Stimulated activated CD4-positive, alpha-beta T cell treated with anti-CD3 and anti-CD28 coated beads, Interleukin-12 subunit alpha, Interleukin-12 subunit beta, amount 100 ng/mL, for 24 hours (primary cell): ENCODE measurements around the gene ETV5.
"Not testable (repeated sequence)": the region's sequence is repeated elsewhere in the genome, so short reads cannot be mapped to it uniquely, and the experiment has no call there.

Source experiments
- DNase-seq, 2 experiments: peaks; one replicate each; pipeline ENCODE4 v3.0.0-alpha.2; 2020; ENCODE audit warnings: low read depth in 2 of 2

The ETV5 gene

DNA sequence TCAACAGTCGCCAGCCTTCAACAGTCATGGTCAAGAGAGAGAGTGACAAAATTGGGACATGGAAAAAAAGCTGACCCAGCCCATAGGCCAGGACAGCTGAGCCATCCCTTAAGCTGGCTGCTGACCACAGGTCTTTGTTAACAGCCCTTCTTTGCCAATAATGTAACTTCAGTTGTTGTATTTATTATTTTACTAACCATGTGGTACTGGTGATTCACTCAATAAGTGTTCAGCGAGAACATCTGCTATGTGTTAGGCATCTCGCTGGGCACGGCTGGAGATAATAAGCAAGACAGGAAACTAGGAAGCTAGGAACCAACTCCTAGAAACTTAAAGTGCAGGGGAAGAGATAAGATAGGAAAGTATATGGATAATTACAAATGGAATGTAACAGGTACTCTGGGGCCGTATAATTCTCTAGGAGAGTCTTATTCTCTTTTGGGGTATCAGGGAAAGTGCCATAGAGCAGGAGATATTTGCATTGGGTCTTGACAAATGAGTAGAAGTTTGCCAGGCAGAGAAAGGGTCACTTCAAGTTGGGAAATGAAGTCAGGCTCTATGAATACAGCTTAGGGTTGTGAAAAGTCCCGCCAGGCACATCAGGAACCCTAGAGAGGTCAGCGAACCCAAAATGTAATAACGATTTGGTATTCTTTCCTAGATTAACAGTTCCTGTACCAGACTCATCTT is 87.1 kb downstream of the ETV5 start:
- no peak for DNase-seq

GRCh38 chr3:186021250-186021649 is 87.6 kb downstream of the ETV5 start:
- DNase-seq = not testable (repeated sequence)

- DNase-seq = not testable (repeated sequence)
Measured at GRCh38 chr3:186019288-186019687, 89.6 kb downstream of the ETV5 start.

DNA sequence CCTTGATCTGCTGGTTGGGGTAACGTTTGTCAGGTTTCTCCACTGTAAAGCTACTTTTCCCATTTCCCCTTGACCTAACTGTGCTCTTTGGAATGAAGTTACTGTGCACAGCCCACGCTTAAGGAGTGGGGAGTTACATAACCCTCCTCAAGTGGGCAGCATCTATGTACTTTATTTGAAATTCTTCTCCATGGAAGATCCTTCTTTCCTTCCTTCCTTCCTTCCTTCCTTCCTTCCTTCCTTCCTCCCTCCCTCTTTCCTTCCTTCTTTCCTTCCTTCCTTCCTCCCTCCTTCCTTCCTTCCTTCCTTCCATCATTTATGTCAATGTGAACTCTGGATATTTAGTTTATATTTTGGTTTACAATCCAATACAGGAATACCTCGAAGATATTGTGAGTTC is 94.0 kb downstream of the ETV5 start:
- no peak for DNase-seq

DNA sequence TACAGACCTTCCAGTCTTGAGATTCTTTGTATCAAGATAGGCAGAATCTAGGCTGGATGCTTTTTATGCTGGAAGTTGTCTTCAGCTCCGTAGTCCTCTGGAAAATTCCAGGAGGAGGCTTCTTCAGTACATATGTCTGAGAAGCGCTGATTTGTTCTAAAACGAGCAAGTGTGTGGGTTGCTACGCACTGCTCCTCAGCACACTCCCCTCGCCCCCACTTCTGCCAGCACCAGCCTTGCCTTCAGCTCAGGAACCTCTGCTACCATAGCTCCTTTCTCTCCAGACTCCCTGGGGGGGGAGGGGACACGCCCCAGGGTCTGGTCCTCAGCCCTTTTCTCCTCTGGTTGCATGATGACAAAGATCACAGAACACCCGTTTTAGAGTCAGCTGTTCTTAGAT is 95.6 kb downstream of the ETV5 start:
- DNase-seq = no peak

- no peak for DNase-seq
Measured at GRCh38 chr3:186012137-186012536, 96.8 kb downstream of the ETV5 start.

GRCh38 chr3:186004671-186005070 is 104.2 kb downstream of the ETV5 start:
- no peak for DNase-seq

- DNase-seq = no peak
Measured at GRCh38 chr3:186004209-186004608, 104.7 kb downstream of the ETV5 start.

DNA sequence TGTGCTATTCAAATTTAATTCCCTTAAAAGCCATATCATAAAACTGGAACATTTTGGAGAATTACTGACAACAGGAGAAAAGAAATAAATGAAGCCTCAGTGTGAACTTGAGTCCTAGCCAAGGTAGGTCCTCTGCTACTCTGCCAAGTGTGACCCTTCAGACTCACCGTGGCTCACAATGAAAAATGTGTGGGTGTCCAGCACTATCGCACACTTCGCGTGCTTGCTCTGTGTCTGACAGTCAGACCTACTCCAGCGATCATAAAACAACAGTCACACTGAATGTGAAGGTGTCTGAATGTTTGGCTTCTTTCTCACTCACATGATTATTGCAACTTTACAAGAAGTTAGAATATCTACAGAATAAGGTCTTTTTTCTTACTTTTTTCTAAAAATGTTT is 105.3 kb downstream of the ETV5 start:
- DNase-seq = no peak

DNA sequence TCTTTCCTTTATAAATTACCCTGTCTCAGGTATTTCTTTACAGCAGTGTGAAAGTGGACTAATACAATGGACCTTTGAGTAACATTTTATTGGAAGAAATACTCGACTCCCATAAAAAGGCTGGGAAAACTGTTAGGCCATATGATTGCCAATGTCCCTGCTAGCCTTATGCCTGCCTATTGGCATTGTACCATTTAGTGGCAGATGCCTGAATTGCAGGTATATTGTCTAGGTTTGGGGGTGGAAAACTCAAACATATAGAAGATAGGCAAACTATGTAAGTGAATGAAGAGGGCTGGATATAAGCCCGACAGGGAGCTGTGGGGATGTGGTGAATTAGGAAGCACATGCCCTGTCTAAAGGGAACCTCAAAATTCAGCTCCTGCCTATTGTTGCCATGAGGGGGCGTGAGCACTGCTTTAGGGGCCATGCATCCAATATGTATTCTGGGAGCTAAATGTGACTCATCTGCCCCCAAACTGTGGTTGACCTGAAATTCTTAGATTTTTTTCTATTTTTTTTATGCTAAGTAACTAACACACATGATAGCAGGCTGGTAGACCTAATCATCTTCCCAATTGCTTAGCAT is 105.9 kb downstream of the ETV5 start:
- no peak for DNase-seq

DNA sequence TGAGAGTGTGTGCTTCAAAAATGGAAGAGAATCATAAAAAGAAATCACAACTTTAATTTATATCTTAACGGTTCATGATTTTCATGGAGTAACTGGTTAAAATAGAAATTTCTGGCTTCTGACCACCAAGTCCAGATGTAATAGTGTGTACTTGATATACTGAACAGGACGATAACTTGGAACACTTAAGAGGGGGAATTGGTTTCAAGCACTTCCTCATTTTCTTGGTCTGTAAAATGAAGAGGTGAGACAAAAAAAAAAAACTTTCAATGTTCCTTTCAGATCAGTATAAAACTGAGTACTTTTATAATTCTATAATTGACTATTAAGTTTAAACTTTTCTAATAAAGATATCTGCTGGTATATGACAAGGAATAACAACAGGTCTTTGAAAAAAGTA is 107.0 kb downstream of the ETV5 start:
- DNase-seq = no peak

DNA sequence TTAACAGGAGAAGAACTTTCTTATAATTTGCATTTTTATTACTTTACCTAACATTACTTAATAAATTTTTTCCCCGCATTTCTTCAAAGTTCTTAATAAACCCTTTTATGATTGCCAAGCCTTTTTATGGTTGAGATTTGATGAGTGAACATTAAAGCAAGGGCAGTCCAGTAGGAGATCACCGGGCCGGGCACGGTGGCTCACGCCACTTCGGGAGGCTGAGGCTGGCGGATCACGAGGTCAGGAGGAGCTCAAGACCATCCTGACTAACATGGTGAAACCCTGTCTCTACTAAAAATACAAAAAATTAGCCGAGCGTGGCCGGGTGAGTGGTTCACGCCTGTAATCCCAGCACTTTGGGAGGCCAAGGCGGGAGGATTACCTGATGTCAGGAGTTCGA is 109.7 kb downstream of the ETV5 start:
- DNase-seq = no peak

DNA sequence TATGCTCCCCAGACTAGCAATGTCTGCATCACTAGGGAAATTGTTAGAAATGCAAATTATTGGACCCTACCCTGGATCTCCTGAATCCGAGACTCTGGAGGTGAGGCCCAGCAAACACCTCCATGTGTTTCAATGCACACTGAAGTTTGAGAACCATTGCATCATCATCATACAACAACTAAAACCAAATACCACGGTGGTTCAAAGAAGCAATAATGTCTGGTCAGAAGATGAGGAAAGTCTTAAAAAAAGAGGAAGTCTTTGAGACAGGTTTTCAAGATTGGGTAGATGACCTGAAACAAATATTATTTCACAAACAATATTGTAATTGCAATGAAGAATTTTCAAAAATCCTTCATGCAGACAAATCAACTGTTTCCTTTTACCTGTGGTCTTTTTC is 110.8 kb downstream of the ETV5 start:
- DNase-seq = no peak

GRCh38 chr3:185997130-185997529 is 111.8 kb downstream of the ETV5 start:
- DNase-seq = no peak
